Activated CD8-positive, alpha-beta T cell treated with anti-CD3 and anti-CD28 coated beads for 36 hours (primary cell): ENCODE data around the gene DPM2. TPM values are rescaled to one million over a fixed set of nuclear protein-coding genes. Genes with fewer than 3 reads are reported as not detected.

Experiments
- ATAC-seq: fragments of 200-7000 bp; cut with Tn5 transposase; one replicate; pipeline ENCODE4 v1.10.0; 2021; ENCODE audit warnings: mild to moderate bottlenecking, moderate library complexity
- CTCF ChIA-PET: fragments of 350-600 bp; sonication (Branson Sonifier 250); formaldehyde crosslinking; loops from one replicate; lab custom pipeline; 2021; ENCODE audit warnings: antibody characterized with exemption; lab: Charles Lee
- POLR2A ChIA-PET: fragments of 350-600 bp; sonication (Branson Sonifier 250); formaldehyde crosslinking; loops from one replicate; lab custom pipeline; 2021; ENCODE audit warnings: antibody characterized with exemption; lab: Charles Lee
- DNase-seq: peaks from one replicate; pipeline ENCODE4 v3.0.0-alpha.2; 2020
- H3K27ac Mint-ChIP-seq: one replicate; pipeline ENCODE4 v1.8.0; 2021; ENCODE audit warnings: mild to moderate bottlenecking, mixed read lengths
- H3K27me3 Mint-ChIP-seq: one replicate; pipeline ENCODE4 v1.8.0; 2021; ENCODE audit warnings: mixed read lengths
- H3K36me3 Mint-ChIP-seq: one replicate; pipeline ENCODE4 v1.8.0; 2021; ENCODE audit warnings: low read depth, mixed read lengths
- H3K4me1 Mint-ChIP-seq: one replicate; pipeline ENCODE4 v1.8.0; 2021; ENCODE audit warnings: low read depth, mixed read lengths
- H3K4me3 Mint-ChIP-seq: one replicate; pipeline ENCODE4 v1.8.0; 2021; ENCODE audit warnings: mild to moderate bottlenecking, moderate library complexity, mixed read lengths
- H3K9me3 Mint-ChIP-seq: one replicate; pipeline ENCODE4 v1.8.0; 2021; ENCODE audit warnings: mixed read lengths
- CTCF ChIP-seq: fragments of 200-600 bp; IDR thresholded peaks from one replicate; pipeline ENCODE4 v1.8.0; 2022; ENCODE audit warnings: antibody characterized with exemption, mild to moderate bottlenecking
- intact Hi-C: fragments of 100-400 bp; cut with micrococcal nuclease; formaldehyde crosslinking; loops from one replicate; pipeline ENCODE4 v1.10.0; 2022
- total RNA-seq, 2 experiments: library from RNA; stranded (reverse); gene quantifications; one replicate each; pipeline ENCODE4 v1.2.3, GENCODE V29; 2021

The DPM2 gene
- total RNA-seq, 2 experiments from 2014 or later, result 41.3 to 43.9 TPM

- H3K27me3 Mint-ChIP-seq, result no peaks in the 10 kb centered on the region
- ATAC-seq (no peak), DNase-seq (no peak)
- H3K4me1 Mint-ChIP-seq, result peaks cover 55% of the 10 kb centered on the region
- intact Hi-C loops, result loop anchor here (5.0 kb wide), 1 partner anchor 39 kb away; the partner anchor contains the start of gene DPM2
- peak overlapping the region; percentile 97 for H3K4me3 Mint-ChIP-seq
- peak overlapping the region; percentile 99 for H3K27ac Mint-ChIP-seq
- ChIA-PET CTCF (interaction anchor here (1.2 to 15.3 kb wide), 6 partner anchors 17 to 116 kb away, joined by 3 to 163 read pairs (median 48); no protein-coding TSS in a partner anchor), POLR2A (interaction anchor here (0.5 to 22.5 kb wide), 7 partner anchors 9 to 58 kb away, joined by 3 to 408 read pairs (median 4); no protein-coding TSS in a partner anchor)
- peaks cover 46% of the 10 kb centered on the region for H3K36me3 Mint-ChIP-seq
- no peak for TF ChIP-seq CTCF
- H3K9me3 Mint-ChIP-seq, result no peaks in the 10 kb centered on the region
These were observed 38.8 kb upstream of the DPM2 start for GRCh38 chr9:127976498-127976897.

- intact Hi-C loops, result loop anchor here (5.0 kb wide), 1 partner anchor 38 kb away; the partner anchor contains the start of gene DPM2
- Mint-ChIP-seq H3K9me3 (no peaks in the 10 kb centered on the region), H3K4me3 (peak overlapping the region; percentile 97), H3K36me3 (peaks cover 46% of the 10 kb centered on the region), H3K4me1 (peaks cover 64% of the 10 kb centered on the region), H3K27me3 (no peaks in the 10 kb centered on the region), H3K27ac (peak overlapping the region; percentile 99)
- ChIA-PET POLR2A (interaction anchor here (0.6 to 22.5 kb wide), 8 partner anchors 9 to 59 kb away, joined by 3 to 408 read pairs (median 3); no protein-coding TSS in a partner anchor), CTCF (interaction anchor here (10.4 to 15.3 kb wide), 3 partner anchors 16 to 59 kb away, joined by 91 to 163 read pairs (median 141); no protein-coding TSS in a partner anchor)
- ATAC-seq (no peak), DNase-seq (no peak)
- TF ChIP-seq CTCF, result no peak
These were observed 38.0 kb upstream of the DPM2 start for GRCh38 chr9:127975376-127976315.

GRCh38 chr9:127974769-127975261, 37.2 kb upstream of the DPM2 start:
- ChIA-PET CTCF (interaction anchor here (1.0 to 15.3 kb wide), 4 partner anchors 11 to 60 kb away, joined by 3 to 163 read pairs (median 116); no protein-coding TSS in a partner anchor), POLR2A (interaction anchor here (0.6 to 22.5 kb wide), 6 partner anchors 14 to 64 kb away, joined by 3 to 408 read pairs (median 3); no protein-coding TSS in a partner anchor)
- DNase-seq (no peak), ATAC-seq (no peak)
- peaks cover 72% of the 10 kb centered on the region for H3K4me1 Mint-ChIP-seq
- H3K27me3 Mint-ChIP-seq, result no peaks in the 10 kb centered on the region
- intact Hi-C loops, result loop anchor here (5.0 kb wide), 1 partner anchor 38 kb away; the partner anchor contains the start of gene DPM2
- H3K9me3 Mint-ChIP-seq, result no peaks in the 10 kb centered on the region
- H3K27ac Mint-ChIP-seq, result peak overlapping the region; percentile 99
- peak overlapping the region; percentile 97 for H3K4me3 Mint-ChIP-seq
- H3K36me3 Mint-ChIP-seq, result peaks cover 46% of the 10 kb centered on the region
- TF ChIP-seq CTCF, result no peak

- Mint-ChIP-seq H3K4me1 (peaks cover 79% of the 10 kb centered on the region), H3K27me3 (no peaks in the 10 kb centered on the region), H3K9me3 (no peaks in the 10 kb centered on the region), H3K36me3 (peaks cover 46% of the 10 kb centered on the region), H3K4me3 (peak overlapping the region; percentile 97), H3K27ac (peak overlapping the region; percentile 99)
- ChIA-PET CTCF (interaction anchor here (1.0 to 15.3 kb wide), 4 partner anchors 12 to 60 kb away, joined by 3 to 163 read pairs (median 116); no protein-coding TSS in a partner anchor), POLR2A (interaction anchor here (0.9 to 25.2 kb wide), 5 partner anchors 2 to 65 kb away, joined by 3 to 408 read pairs (median 6); partner anchors contain the start of gene EEIG1)
- DNase-seq (no peak), ATAC-seq (no peak)
- TF ChIP-seq CTCF, result no peak
- intact Hi-C loops, result no loop called here
These were observed 36.5 kb upstream of the DPM2 start for GRCh38 chr9:127974001-127974768.
